DOHH2 (cell line): ENCODE measurements around the gene ARHGEF7.

Experiments used
- H3F3A ChIP-seq: fragments of 200-600 bp; sonication (generic), shearing (Covaris generic); 2 replicates; pipeline ENCODE4 v1.6.0; 2016; ENCODE audit warnings: antibody characterized with exemption, mild to moderate bottlenecking; ENCODE audit not compliant: control insufficient read depth, insufficient read depth
- H3K27ac ChIP-seq: fragments of 200-600 bp; sonication (generic); 2 replicates; pipeline ENCODE4 v1.5.1; 2014; ENCODE audit warnings: low read depth, mild to moderate bottlenecking, low read length, moderate library complexity
- H3K27me3 ChIP-seq: fragments of 200-600 bp; sonication (generic); 2 replicates; pipeline ENCODE4 v1.6.1; 2014; ENCODE audit warnings: mild to moderate bottlenecking, low read length, mixed read lengths; ENCODE audit not compliant: control insufficient read depth
- H3K36me3 ChIP-seq: fragments of 200-600 bp; sonication (generic); 2 replicates; pipeline ENCODE4 v1.6.1; 2014; ENCODE audit warnings: mild to moderate bottlenecking, low read length, moderate library complexity, mixed read lengths; ENCODE audit not compliant: control insufficient read depth
- H3K4me1 ChIP-seq: fragments of 200-600 bp; sonication (generic); 2 replicates; pipeline ENCODE4 v1.6.1; 2014; ENCODE audit warnings: mild to moderate bottlenecking, low read length, mixed read lengths; ENCODE audit not compliant: control insufficient read depth
- H3K4me2 ChIP-seq: fragments of 200-600 bp; sonication (generic); 2 replicates; pipeline ENCODE4 v1.6.0; 2014; ENCODE audit warnings: mild to moderate bottlenecking, low read length, moderate library complexity
- H3K4me3 ChIP-seq: fragments of 200-600 bp; sonication (generic); 2 replicates; pipeline ENCODE4 v1.5.1; 2014; ENCODE audit warnings: mild to moderate bottlenecking, low read length, mixed read lengths
- H3K79me2 ChIP-seq: fragments of 200-600 bp; sonication (generic); 2 replicates; pipeline ENCODE4 v1.6.1; 2014; ENCODE audit warnings: mild to moderate bottlenecking, low read length, mixed read lengths; ENCODE audit not compliant: control insufficient read depth
- H3K9me2 ChIP-seq: fragments of 200-600 bp; sonication (generic); replicated peaks from 2 replicates; pipeline ENCODE4 v1.6.1; 2014; ENCODE audit warnings: mild to moderate bottlenecking, low read length, mixed read lengths; ENCODE audit not compliant: control insufficient read depth
- H3K9me3 ChIP-seq: fragments of 200-600 bp; sonication (generic); 2 replicates; pipeline ENCODE4 v1.6.1; 2014; ENCODE audit warnings: antibody characterized with exemption, low read length, mixed read lengths; ENCODE audit not compliant: control insufficient read depth, insufficient read depth
- H4K20me1 ChIP-seq: fragments of 200-600 bp; sonication (generic); 2 replicates; pipeline ENCODE4 v1.6.0; 2014; ENCODE audit warnings: low read depth, mild to moderate bottlenecking, antibody characterized with exemption, low read length, moderate library complexity; ENCODE audit not compliant: control insufficient read depth, insufficient read depth
- EZH2phosphoT487 ChIP-seq: fragments of 200-600 bp; sonication (generic); IDR thresholded peaks from 2 replicates; pipeline ENCODE4 v1.6.1; 2017; ENCODE audit warnings: borderline replicate concordance, mild to moderate bottlenecking, antibody characterized with exemption, low read length, moderate library complexity, mixed read lengths
- TF ChIP-seq, protein P1 (sequence below): fragments of 200-600 bp; sonication (generic); IDR thresholded peaks from one replicate; pipeline ENCODE4 v1.5.1; 2014; ENCODE audit warnings: antibody characterized with exemption, mild to moderate bottlenecking, low read depth, low read length; ENCODE audit not compliant: poor library complexity, severe bottlenecking

The ARHGEF7 gene

DNA sequence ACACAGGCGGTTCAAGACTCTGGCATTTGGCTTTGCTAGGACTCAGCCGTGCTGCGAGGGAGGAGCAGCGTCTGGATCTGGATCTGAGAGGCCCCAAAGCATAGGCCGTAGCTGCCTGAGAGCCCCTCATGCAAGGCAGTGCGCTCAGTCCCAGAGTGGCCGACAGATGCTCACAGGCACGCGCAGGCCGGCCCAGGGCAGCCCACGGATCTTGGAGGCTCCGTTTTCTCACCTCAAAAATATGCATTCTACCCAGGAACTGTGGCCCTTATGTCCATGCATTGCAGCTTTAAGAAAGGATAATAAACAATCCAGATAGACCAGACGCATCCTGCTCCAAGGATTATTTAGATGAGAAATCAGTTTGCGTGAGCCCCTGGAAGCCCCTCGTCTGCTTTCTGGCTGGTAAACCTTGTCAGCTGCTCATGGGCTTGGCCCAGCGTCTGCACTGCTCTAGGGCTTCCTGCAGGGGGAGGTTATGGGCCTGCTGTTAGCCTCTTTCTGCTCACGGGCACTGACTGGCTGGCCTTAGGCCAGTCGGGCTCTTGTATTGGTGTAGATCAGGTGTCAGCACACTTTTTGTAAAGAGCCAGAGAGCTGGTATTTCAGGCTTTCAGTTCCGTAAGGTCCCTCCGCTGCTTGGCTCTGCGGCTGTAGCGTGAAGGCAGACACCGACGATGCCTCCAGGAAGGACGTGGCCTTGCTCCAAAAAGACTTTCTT, 229.5 kb downstream of the ARHGEF7 start:
- H3K27ac ChIP-seq, result no peak overlapping the region

DNA sequence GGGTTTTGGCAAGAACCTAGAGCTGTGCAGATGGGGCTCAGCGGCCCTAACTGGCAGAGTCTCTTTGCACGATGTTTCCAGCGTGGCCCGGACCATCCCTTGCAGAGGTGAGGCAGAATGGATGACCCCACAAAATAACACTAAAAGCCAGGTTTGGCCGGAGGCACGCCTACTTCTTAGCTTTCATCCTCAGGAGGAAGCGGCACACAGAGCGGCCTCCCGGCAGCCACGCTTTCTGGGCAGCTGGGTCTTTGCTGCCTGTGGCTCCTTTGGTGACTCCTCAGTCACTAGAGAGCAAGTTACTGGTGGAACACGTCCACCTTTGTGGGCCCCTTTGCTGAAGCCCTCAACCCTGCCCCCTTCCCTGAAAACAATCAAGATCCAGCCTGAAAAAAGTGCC, 230.6 kb downstream of the ARHGEF7 start:
- Histone ChIP-seq H4K20me1 (no peaks in the 10 kb centered on the region), H3F3A (no peaks in the 10 kb centered on the region), H3K79me2 (no peaks in the 10 kb centered on the region), H3K4me3 (no peak overlapping the region), H3K9me2 (no peaks in the 10 kb centered on the region), H3K27ac (no peak overlapping the region), H3K4me1 (no peaks in the 10 kb centered on the region), H3K4me2 (no peak overlapping the region), H3K9me3 (no peaks in the 10 kb centered on the region), H3K27me3 (no peaks in the 10 kb centered on the region), H3K36me3 (no peaks in the 10 kb centered on the region)
- TF ChIP-seq, protein P1, sequence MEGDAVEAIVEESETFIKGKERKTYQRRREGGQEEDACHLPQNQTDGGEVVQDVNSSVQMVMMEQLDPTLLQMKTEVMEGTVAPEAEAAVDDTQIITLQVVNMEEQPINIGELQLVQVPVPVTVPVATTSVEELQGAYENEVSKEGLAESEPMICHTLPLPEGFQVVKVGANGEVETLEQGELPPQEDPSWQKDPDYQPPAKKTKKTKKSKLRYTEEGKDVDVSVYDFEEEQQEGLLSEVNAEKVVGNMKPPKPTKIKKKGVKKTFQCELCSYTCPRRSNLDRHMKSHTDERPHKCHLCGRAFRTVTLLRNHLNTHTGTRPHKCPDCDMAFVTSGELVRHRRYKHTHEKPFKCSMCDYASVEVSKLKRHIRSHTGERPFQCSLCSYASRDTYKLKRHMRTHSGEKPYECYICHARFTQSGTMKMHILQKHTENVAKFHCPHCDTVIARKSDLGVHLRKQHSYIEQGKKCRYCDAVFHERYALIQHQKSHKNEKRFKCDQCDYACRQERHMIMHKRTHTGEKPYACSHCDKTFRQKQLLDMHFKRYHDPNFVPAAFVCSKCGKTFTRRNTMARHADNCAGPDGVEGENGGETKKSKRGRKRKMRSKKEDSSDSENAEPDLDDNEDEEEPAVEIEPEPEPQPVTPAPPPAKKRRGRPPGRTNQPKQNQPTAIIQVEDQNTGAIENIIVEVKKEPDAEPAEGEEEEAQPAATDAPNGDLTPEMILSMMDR, result no peak
- no peak for TF ChIP-seq EZH2phosphoT487

More for the DNA sequence above, 229.5 kb downstream of the ARHGEF7 start:
- Histone ChIP-seq H3K9me2 (no peaks in the 10 kb centered on the region), H3K9me3 (no peaks in the 10 kb centered on the region), H3K36me3 (no peaks in the 10 kb centered on the region), H3K79me2 (no peaks in the 10 kb centered on the region), H4K20me1 (no peaks in the 10 kb centered on the region), H3K4me3 (no peak overlapping the region), H3F3A (no peaks in the 10 kb centered on the region), H3K27me3 (no peaks in the 10 kb centered on the region), H3K4me1 (no peaks in the 10 kb centered on the region), H3K4me2 (no peak overlapping the region)
- TF ChIP-seq EZH2phosphoT487, result no peak
- TF ChIP-seq, protein P1, result no peak

DNA sequence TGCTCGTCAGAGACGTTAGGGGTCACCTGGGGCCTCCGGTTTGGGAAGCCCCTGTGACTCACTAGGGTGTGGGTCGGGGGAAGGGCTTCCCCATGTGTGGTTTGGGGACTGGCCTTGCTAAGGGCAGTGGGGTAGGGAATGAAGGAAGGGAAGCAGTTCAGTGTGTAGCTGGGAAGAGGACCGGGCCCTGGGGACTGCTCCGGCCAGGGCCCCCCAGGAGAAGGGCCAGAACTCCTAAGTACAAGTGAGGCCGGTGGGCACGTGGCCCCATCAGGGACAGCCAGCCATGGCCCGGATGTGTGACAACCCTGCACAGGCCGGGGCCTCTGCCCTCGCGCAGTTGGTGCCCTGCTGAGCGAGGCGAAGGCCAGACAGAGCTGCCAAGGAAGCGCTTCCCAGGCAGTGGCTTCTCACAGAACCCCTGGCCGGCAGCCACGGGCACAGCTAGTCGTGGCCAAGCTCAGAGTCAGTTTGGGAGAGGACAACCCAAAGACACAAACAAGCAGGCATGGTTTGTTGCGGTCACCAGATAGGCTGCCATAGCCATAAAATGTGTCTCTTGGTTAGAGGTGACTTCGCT, 231.1 kb downstream of the ARHGEF7 start:
- Histone ChIP-seq H3K9me2 (no peaks in the 10 kb centered on the region), H3K36me3 (no peaks in the 10 kb centered on the region), H3K9me3 (no peaks in the 10 kb centered on the region), H4K20me1 (no peaks in the 10 kb centered on the region), H3K4me1 (no peaks in the 10 kb centered on the region), H3K4me3 (no peak overlapping the region), H3K79me2 (no peaks in the 10 kb centered on the region), H3K27ac (no peak overlapping the region), H3K27me3 (no peaks in the 10 kb centered on the region), H3F3A (no peaks in the 10 kb centered on the region), H3K4me2 (no peak overlapping the region)
- TF ChIP-seq, protein P1, result no peak
- no peak for TF ChIP-seq EZH2phosphoT487
